SK-N-SH treated with all-trans-retinoic acid at 6 μM for 48 hours (cell line): ENCODE measurements around the gene GPR132.
A peak's percentile ranks its signal among the peaks of the same experiment; 100 is the strongest.

Experiments
- ATAC-seq: fragments of 200-7000 bp; cut with Tn5 transposase; 3 replicates; pipeline ENCODE4 v1.9.1; 2020; ENCODE audit warnings: mild to moderate bottlenecking, moderate library complexity
- ARNTL ChIP-seq: fragments of 450-650 bp; formaldehyde crosslinking; IDR thresholded peaks from 2 replicates; pipeline ENCODE4 v1.5.0; 2020; ENCODE audit warnings: low read depth, mild to moderate bottlenecking, moderate library complexity, borderline replicate concordance
- BACH2 ChIP-seq: fragments of 250-450 bp; sonication (Bioruptor Pico); IDR thresholded peaks from 2 replicates; pipeline ENCODE4 v1.9.0; 2021; ENCODE audit warnings: mild to moderate bottlenecking, borderline replicate concordance
- CSRNP3 ChIP-seq: fragments of 250-450 bp; sonication (Bioruptor Pico); IDR thresholded peaks from 2 replicates; pipeline ENCODE4 v1.5.1; 2021; ENCODE audit warnings: mild to moderate bottlenecking, moderate library complexity
- GLIS3 ChIP-seq: fragments of 250-450 bp; sonication (Bioruptor Pico); IDR thresholded peaks from 2 replicates; pipeline ENCODE4 v1.5.0; 2020; ENCODE audit warnings: mild to moderate bottlenecking, moderate library complexity
- OSR1 ChIP-seq: fragments of 250-450 bp; sonication (Bioruptor Pico); IDR thresholded peaks from 2 replicates; pipeline ENCODE4 v1.8.0; 2022; ENCODE audit warnings: moderate library complexity, mild to moderate bottlenecking, inconsistent platforms
- PATZ1 ChIP-seq: fragments of 250-450 bp; sonication (Bioruptor Pico); IDR thresholded peaks from 2 replicates; pipeline ENCODE4 v1.8.0; 2020; ENCODE audit warnings: mild to moderate bottlenecking, moderate library complexity, borderline replicate concordance
- POU6F1 ChIP-seq: fragments of 250-450 bp; sonication (Bioruptor Pico); IDR thresholded peaks from 2 replicates; pipeline ENCODE4 v1.8.0; 2021; ENCODE audit warnings: low read depth, mild to moderate bottlenecking, moderate library complexity, borderline replicate concordance
- PPARA ChIP-seq: fragments of 250-450 bp; sonication (Bioruptor Pico); IDR thresholded peaks from 2 replicates; pipeline ENCODE4 v1.5.0; 2020; ENCODE audit warnings: mild to moderate bottlenecking, borderline replicate concordance
- RARB ChIP-seq: fragments of 250-450 bp; sonication (Bioruptor Pico); IDR thresholded peaks from 2 replicates; pipeline ENCODE4 v1.8.0; 2021; ENCODE audit warnings: mild to moderate bottlenecking, moderate library complexity
- SNAI2 ChIP-seq: fragments of 250-450 bp; sonication (Bioruptor Pico); IDR thresholded peaks from 2 replicates; pipeline ENCODE4 v1.5.0; 2020; ENCODE audit warnings: mild to moderate bottlenecking, moderate library complexity
- TCF4 ChIP-seq: fragments of 250-450 bp; sonication (Bioruptor Pico); IDR thresholded peaks from 2 replicates; pipeline ENCODE4 v1.8.0; 2021; ENCODE audit warnings: mild to moderate bottlenecking, moderate library complexity, borderline replicate concordance
- TOX ChIP-seq: fragments of 250-450 bp; sonication (Bioruptor Pico); IDR thresholded peaks from 2 replicates; pipeline ENCODE4 v1.8.0; 2021; ENCODE audit warnings: mild to moderate bottlenecking, moderate library complexity, borderline replicate concordance
- TSHZ2 ChIP-seq: fragments of 250-450 bp; sonication (Bioruptor Pico); IDR thresholded peaks from 2 replicates; pipeline ENCODE4 v1.5.0; 2020; ENCODE audit warnings: mild to moderate bottlenecking, moderate library complexity
- ZC3H10 ChIP-seq: fragments of 250-450 bp; sonication (Bioruptor Pico); IDR thresholded peaks from 2 replicates; pipeline ENCODE4 v1.5.1; 2021; ENCODE audit warnings: mild to moderate bottlenecking, moderate library complexity
- ZFP3 ChIP-seq: fragments of 250-450 bp; sonication (Bioruptor Pico); IDR thresholded peaks from 2 replicates; pipeline ENCODE4 v1.5.0; 2020; ENCODE audit warnings: mild to moderate bottlenecking, moderate library complexity
- ZFP30 ChIP-seq: fragments of 450-650 bp; formaldehyde crosslinking; IDR thresholded peaks from 2 replicates; pipeline ENCODE4 v1.5.0; 2022; ENCODE audit warnings: mild to moderate bottlenecking, moderate library complexity
- ZNF565 ChIP-seq: fragments of 450-650 bp; formaldehyde crosslinking; conservative IDR thresholded peaks from 2 replicates; pipeline ENCODE4 v1.5.0; 2020; ENCODE audit warnings: low read depth, mild to moderate bottlenecking, moderate library complexity
- ZNF70 ChIP-seq: fragments of 450-650 bp; formaldehyde crosslinking; IDR thresholded peaks from 2 replicates; pipeline ENCODE4 v1.5.0; 2020; ENCODE audit warnings: mild to moderate bottlenecking, moderate library complexity
- ZNF8 ChIP-seq: fragments of 450-650 bp; formaldehyde crosslinking; IDR thresholded peaks from 2 replicates; pipeline ENCODE4 v1.5.0; 2020; ENCODE audit warnings: mild to moderate bottlenecking, moderate library complexity
- TF ChIP-seq, protein P1 (sequence below): fragments of 250-450 bp; sonication (Bioruptor Pico); IDR thresholded peaks from 2 replicates; pipeline ENCODE4 v1.5.1; 2020; ENCODE audit warnings: low read depth, mild to moderate bottlenecking, moderate library complexity

Gene GPR132

DNA sequence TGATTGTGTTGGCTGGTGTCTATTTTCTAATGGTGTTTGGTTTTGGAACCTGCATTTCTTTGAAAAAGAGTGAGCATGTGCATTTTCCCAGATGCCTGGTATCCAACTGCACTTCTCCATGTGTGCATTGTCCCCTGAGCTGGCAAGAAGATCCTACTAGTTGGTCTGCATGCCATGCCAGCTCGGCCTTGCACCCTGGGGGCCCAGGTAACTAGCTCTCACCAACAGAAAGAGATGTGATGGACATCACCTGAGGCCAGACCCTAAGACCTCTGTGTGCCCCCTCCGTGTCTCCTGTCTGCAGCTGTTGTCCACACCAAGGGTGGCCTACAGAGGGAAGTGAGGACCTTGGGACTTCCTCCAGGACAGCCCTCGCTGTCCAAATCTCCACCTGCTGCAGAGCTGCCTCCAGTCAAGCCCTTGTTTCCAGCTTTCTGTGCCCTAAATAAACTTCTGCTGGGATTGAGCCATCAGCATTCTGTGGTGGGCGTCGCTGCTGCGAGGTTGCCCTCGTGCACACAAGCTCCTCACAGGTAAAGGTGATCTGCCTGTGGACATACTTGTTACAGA lies 30.1 kb upstream of the GPR132 start (continued):
- no peak for TF ChIP-seq POU6F1
- TF ChIP-seq GLIS3 (CRISPR knock-in tag): no peak
- no peak for TF ChIP-seq ZFP3 (CRISPR knock-in tag)
- TF ChIP-seq ZNF565 (CRISPR knock-in tag): no peak
- no peak for TF ChIP-seq ZC3H10 (CRISPR knock-in tag)

GRCh38 chr14:105094193-105094907 lies 29.1 kb upstream of the GPR132 start:
- ATAC-seq: no peak; the same call in 2 of the 3 replicates
- TF ChIP-seq TCF4 (CRISPR knock-in tag) (no peak), POU6F1 (no peak)
- TF ChIP-seq, all 23 proteins: peak for 0

- peak; percentile 75 for ATAC-seq
- no peak for TF ChIP-seq RARB (CRISPR knock-in tag)
- TF ChIP-seq TCF4 (CRISPR knock-in tag): no peak
- no peak for TF ChIP-seq SNAI2 (CRISPR knock-in tag)
- TF ChIP-seq PPARA (CRISPR knock-in tag): no peak
- TF ChIP-seq TSHZ2 (CRISPR knock-in tag): no peak
- no peak for TF ChIP-seq GLIS3 (CRISPR knock-in tag)
- no peak for TF ChIP-seq ZNF70 (CRISPR knock-in tag)
- no peak for TF ChIP-seq POU6F1
- TF ChIP-seq ZFP3 (CRISPR knock-in tag): no peak
- no peak for TF ChIP-seq CSRNP3
- TF ChIP-seq OSR1 (CRISPR knock-in tag): no peak
- no peak for TF ChIP-seq ZC3H10 (CRISPR knock-in tag)
- TF ChIP-seq BACH2: no peak
- TF ChIP-seq ZNF565 (CRISPR knock-in tag): no peak
- no peak for TF ChIP-seq TOX
- TF ChIP-seq ZFP30 (CRISPR knock-in tag): no peak
- TF ChIP-seq, protein P1, sequence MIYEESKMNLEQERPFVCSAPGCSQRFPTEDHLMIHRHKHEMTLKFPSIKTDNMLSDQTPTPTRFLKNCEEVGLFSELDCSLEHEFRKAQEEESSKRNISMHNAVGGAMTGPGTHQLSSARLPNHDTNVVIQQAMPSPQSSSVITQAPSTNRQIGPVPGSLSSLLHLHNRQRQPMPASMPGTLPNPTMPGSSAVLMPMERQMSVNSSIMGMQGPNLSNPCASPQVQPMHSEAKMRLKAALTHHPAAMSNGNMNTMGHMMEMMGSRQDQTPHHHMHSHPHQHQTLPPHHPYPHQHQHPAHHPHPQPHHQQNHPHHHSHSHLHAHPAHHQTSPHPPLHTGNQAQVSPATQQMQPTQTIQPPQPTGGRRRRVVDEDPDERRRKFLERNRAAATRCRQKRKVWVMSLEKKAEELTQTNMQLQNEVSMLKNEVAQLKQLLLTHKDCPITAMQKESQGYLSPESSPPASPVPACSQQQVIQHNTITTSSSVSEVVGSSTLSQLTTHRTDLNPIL (CRISPR knock-in tag): no peak
- no peak for TF ChIP-seq ARNTL (CRISPR knock-in tag)
- TF ChIP-seq ZNF8 (CRISPR knock-in tag): no peak
- TF ChIP-seq PATZ1 (CRISPR knock-in tag): no peak
Measured at GRCh38 chr14:105093431-105094192, 28.4 kb upstream of the GPR132 start.
